GM18517 (cell line): ENCODE data around the gene KCNE1.
"Not testable (repeated sequence)": the region's sequence is repeated elsewhere in the genome, so short reads cannot be mapped to it uniquely, and the experiment has no call there.

Experiments
- ATAC-seq: cut with Tn5 transposase; IDR thresholded peaks from one replicate; pipeline ENCODE4 v1.9.1; 2021; ENCODE audit warnings: mild to moderate bottlenecking, moderate library complexity; ENCODE audit not compliant: unreplicated experiment

Gene KCNE1

GRCh38 chr21:34514576-34515115 is 2.6 kb upstream of the KCNE1 start:
- no peak for ATAC-seq

- no peak for ATAC-seq
Observed at GRCh38 chr21:34513129-34513675, 1.2 kb upstream of the KCNE1 start.

GRCh38 chr21:34511181-34511580 is 829 bp downstream of the KCNE1 start:
- ATAC-seq: no peak

- no peak for ATAC-seq
Observed at GRCh38 chr21:34510148-34511142, 1.6 kb downstream of the KCNE1 start.

- no peak for ATAC-seq
Observed at GRCh38 chr21:34509151-34509550, 2.9 kb downstream of the KCNE1 start.

GRCh38 chr21:34504595-34504994 is 7.4 kb downstream of the KCNE1 start:
- ATAC-seq: no peak

- no peak for ATAC-seq
Observed at GRCh38 chr21:34502480-34503106, 9.4 kb downstream of the KCNE1 start.

- no peak for ATAC-seq
Observed at GRCh38 chr21:34501716-34502115, 10.3 kb downstream of the KCNE1 start.

GRCh38 chr21:34500191-34500590 is 11.8 kb downstream of the KCNE1 start:
- ATAC-seq: no peak

GRCh38 chr21:34499116-34499515 is 12.9 kb downstream of the KCNE1 start:
- no peak for ATAC-seq

GRCh38 chr21:34498623-34499022 is 13.4 kb downstream of the KCNE1 start:
- ATAC-seq: no peak

- not testable (repeated sequence) for ATAC-seq
Observed at GRCh38 chr21:34483854-34484253, 28.2 kb downstream of the KCNE1 start.

GRCh38 chr21:34483435-34483834 is 28.6 kb downstream of the KCNE1 start:
- ATAC-seq: not testable (repeated sequence)

GRCh38 chr21:34467333-34467732 is 44.7 kb downstream of the KCNE1 start:
- not testable (repeated sequence) for ATAC-seq

GRCh38 chr21:34459426-34459825 is 52.6 kb downstream of the KCNE1 start:
- ATAC-seq: not testable (repeated sequence)

GRCh38 chr21:34458266-34458665 is 53.7 kb downstream of the KCNE1 start:
- ATAC-seq: not testable (repeated sequence)

GRCh38 chr21:34456180-34456579 is 55.8 kb downstream of the KCNE1 start:
- not testable (repeated sequence) for ATAC-seq

GRCh38 chr21:34455628-34456027 is 56.4 kb downstream of the KCNE1 start:
- ATAC-seq: not testable (repeated sequence)

- not testable (repeated sequence) for ATAC-seq
Observed at GRCh38 chr21:34447018-34447417, 65.0 kb downstream of the KCNE1 start.

- ATAC-seq: not testable (repeated sequence)
Observed at GRCh38 chr21:34443486-34443885, 68.5 kb downstream of the KCNE1 start.

GRCh38 chr21:34429710-34430109 is 82.3 kb downstream of the KCNE1 start:
- not testable (repeated sequence) for ATAC-seq
